Superior temporal gyrus (tissue), 1 donor: ENCODE measurements around the gene TNFRSF13B.
A peak's percentile ranks its signal among the peaks of the same experiment; 100 is the strongest.
"Not testable (repeated sequence)": the region's sequence is repeated elsewhere in the genome, so short reads cannot be mapped to it uniquely, and the experiment has no call there.

Experiments
- DNase-seq: peaks from one replicate; pipeline ENCODE4 v3.0.0-alpha.2; 2016; ENCODE audit errors: extremely low spot score

Gene TNFRSF13B

GRCh38 chr17:16971458-16972338 is at the start of gene TNFRSF13B:
TNFRSF13B (minus strand) TSS chr17:16972118; CDS start chr17:16972075, 43 bp downstream.
- no peak for DNase-seq

GRCh38 chr17:17021194-17021863 is 49.4 kb upstream of the TNFRSF13B start:
- DNase-seq, result peak; percentile 73

- no peak for DNase-seq
Observed at GRCh38 chr17:17020821-17021193, 48.9 kb upstream of the TNFRSF13B start.

GRCh38 chr17:17019891-17020456 is 48.1 kb upstream of the TNFRSF13B start:
- DNase-seq, result no peak

GRCh38 chr17:17019430-17019762 is 47.5 kb upstream of the TNFRSF13B start:
- no peak for DNase-seq

GRCh38 chr17:17018612-17019429 is 46.9 kb upstream of the TNFRSF13B start:
- no peak for DNase-seq

- no peak for DNase-seq
Observed at GRCh38 chr17:17018021-17018441, 46.1 kb upstream of the TNFRSF13B start.

- no peak for DNase-seq
Observed at GRCh38 chr17:17017343-17018014, 45.6 kb upstream of the TNFRSF13B start.

- not testable (repeated sequence) for DNase-seq
Observed at GRCh38 chr17:17016199-17017197, 44.6 kb upstream of the TNFRSF13B start.

GRCh38 chr17:17015230-17015629 is 43.3 kb upstream of the TNFRSF13B start:
- no peak for DNase-seq

- not testable (repeated sequence) for DNase-seq
Observed at GRCh38 chr17:17014748-17015124, 42.8 kb upstream of the TNFRSF13B start.

GRCh38 chr17:17013828-17014747 is 42.2 kb upstream of the TNFRSF13B start:
- not testable (repeated sequence) for DNase-seq

GRCh38 chr17:17011043-17011907 is 39.4 kb upstream of the TNFRSF13B start:
- DNase-seq, result not testable (repeated sequence)

- not testable (repeated sequence) for DNase-seq
Observed at GRCh38 chr17:17010545-17011034, 38.7 kb upstream of the TNFRSF13B start.

GRCh38 chr17:17009972-17010371 is 38.1 kb upstream of the TNFRSF13B start:
- not testable (repeated sequence) for DNase-seq

GRCh38 chr17:17008621-17009397 is 36.9 kb upstream of the TNFRSF13B start:
- not testable (repeated sequence) for DNase-seq

- not testable (repeated sequence) for DNase-seq
Observed at GRCh38 chr17:17007891-17008290, 36.0 kb upstream of the TNFRSF13B start.
